Activated CD4-positive, alpha-beta T cell treated with anti-CD3 and anti-CD28 coated beads, Interleukin-2, amount 50 U/mL, for 1 hour (primary cell): ENCODE data around the gene CCDC178.
"Not testable (repeated sequence)": the region's sequence is repeated elsewhere in the genome, so short reads cannot be mapped to it uniquely, and the experiment has no call there.

Experiments
- DNase-seq: peaks from one replicate; pipeline ENCODE4 v3.0.0-alpha.2; 2020

CCDC178 gene

GRCh38 chr18:33440060-33441043 is at the start of gene CCDC178:
CCDC178 (minus strand) TSS chr18:33440721; CDS start chr18:33412088, 28,633 bp downstream.
- no peak for DNase-seq

- no peak for DNase-seq
These were observed 43.4 kb upstream of the CCDC178 start for GRCh38 chr18:33483908-33484307.

GRCh38 chr18:33472509-33472908 is 32.0 kb upstream of the CCDC178 start:
- DNase-seq = no peak

GRCh38 chr18:33470216-33470615 is 29.7 kb upstream of the CCDC178 start:
- no peak for DNase-seq

GRCh38 chr18:33469699-33470098 is 29.2 kb upstream of the CCDC178 start:
- DNase-seq = no peak

GRCh38 chr18:33467531-33467930 is 27.0 kb upstream of the CCDC178 start:
- DNase-seq = no peak

- DNase-seq = no peak
These were observed 26.3 kb upstream of the CCDC178 start for GRCh38 chr18:33466822-33467221.

- DNase-seq = no peak
These were observed 20.2 kb upstream of the CCDC178 start for GRCh38 chr18:33460681-33461080.

- no peak for DNase-seq
These were observed 19.1 kb upstream of the CCDC178 start for GRCh38 chr18:33459612-33460011.

- DNase-seq = no peak
These were observed 6.1 kb upstream of the CCDC178 start for GRCh38 chr18:33446604-33447003.

- no peak for DNase-seq
These were observed 4.2 kb upstream of the CCDC178 start for GRCh38 chr18:33444709-33445108.

- DNase-seq = no peak
These were observed 7.7 kb downstream of the CCDC178 start for GRCh38 chr18:33432857-33433256.

- no peak for DNase-seq
These were observed 13.0 kb downstream of the CCDC178 start for GRCh38 chr18:33427549-33427948.

GRCh38 chr18:33424266-33424946 is 16.1 kb downstream of the CCDC178 start:
- DNase-seq = no peak

GRCh38 chr18:33421225-33421624 is 19.3 kb downstream of the CCDC178 start:
- DNase-seq = no peak

- DNase-seq = no peak
These were observed 36.2 kb downstream of the CCDC178 start for GRCh38 chr18:33404244-33404873.

- DNase-seq = not testable (repeated sequence)
These were observed 41.6 kb downstream of the CCDC178 start for GRCh38 chr18:33398939-33399338.

- no peak for DNase-seq
These were observed 64.7 kb downstream of the CCDC178 start for GRCh38 chr18:33375829-33376228.

GRCh38 chr18:33372442-33372841 is 68.1 kb downstream of the CCDC178 start:
- no peak for DNase-seq

- DNase-seq = no peak
These were observed 70.6 kb downstream of the CCDC178 start for GRCh38 chr18:33369711-33370449.

- no peak for DNase-seq
These were observed 83.8 kb downstream of the CCDC178 start for GRCh38 chr18:33356735-33357134.

GRCh38 chr18:33355756-33356155 is 84.8 kb downstream of the CCDC178 start:
- no peak for DNase-seq

GRCh38 chr18:33355263-33355662 is 85.3 kb downstream of the CCDC178 start:
- DNase-seq = no peak
